SU-DHL-6 (cell line): ENCODE results near the gene XYLT1.

Experiments used
- H2AFZ ChIP-seq: fragments of 200-600 bp; sonication (generic); 2 replicates; pipeline ENCODE4 v1.6.1; 2014; ENCODE audit warnings: low read depth, mild to moderate bottlenecking, moderate library complexity, mixed read lengths, antibody characterized with exemption, low read length; ENCODE audit not compliant: severe bottlenecking
- H3F3A ChIP-seq: fragments of 200-600 bp; shearing (Covaris generic); 2 replicates; pipeline ENCODE4 v1.6.0; 2016; ENCODE audit warnings: antibody characterized with exemption, mild to moderate bottlenecking; ENCODE audit not compliant: insufficient read depth
- H3K27ac ChIP-seq: fragments of 200-600 bp; sonication (generic); 2 replicates; pipeline ENCODE4 v1.5.1; 2016; ENCODE audit warnings: low read depth, mild to moderate bottlenecking, low read length, moderate library complexity, mixed read lengths
- H3K27me3 ChIP-seq: fragments of 200-600 bp; sonication (generic), shearing (Covaris generic); 2 replicates; pipeline ENCODE4 v1.6.0; 2014; ENCODE audit warnings: mild to moderate bottlenecking, low read length
- H3K36me3 ChIP-seq: fragments of 200-600 bp; sonication (generic); 2 replicates; pipeline ENCODE4 v1.6.1; 2014; ENCODE audit warnings: mild to moderate bottlenecking, low read length, mixed read lengths
- H3K4me2 ChIP-seq: fragments of 300-600, 200-600 bp; shearing (Covaris generic), sonication (generic); 2 replicates; pipeline ENCODE4 v1.6.0; 2014; ENCODE audit warnings: low read length, low read depth, mild to moderate bottlenecking; ENCODE audit not compliant: poor library complexity, severe bottlenecking
- H3K4me3 ChIP-seq: fragments of 200-600 bp; sonication (generic); 2 replicates; pipeline ENCODE4 v1.5.1; 2014; ENCODE audit warnings: antibody characterized with exemption, low read length, mild to moderate bottlenecking, mixed read lengths; ENCODE audit not compliant: insufficient read depth, poor library complexity, severe bottlenecking
- H3K79me2 ChIP-seq: fragments of 200-600 bp; sonication (generic); 2 replicates; pipeline ENCODE4 v1.6.1; 2014; ENCODE audit warnings: mild to moderate bottlenecking, low read length, moderate library complexity; ENCODE audit not compliant: insufficient read depth
- H3K9ac ChIP-seq: fragments of 200-600 bp; sonication (generic); 2 replicates; pipeline ENCODE4 v1.7.0; 2014; ENCODE audit warnings: mild to moderate bottlenecking, low read length
- H3K9me2 ChIP-seq: fragments of 200-600 bp; sonication (generic); replicated peaks from 2 replicates; pipeline ENCODE4 v1.6.1; 2014; ENCODE audit warnings: low read length; ENCODE audit not compliant: insufficient read depth
- H3K9me3 ChIP-seq: fragments of 200-600 bp; sonication (generic); 2 replicates; pipeline ENCODE4 v1.6.1; 2014; ENCODE audit warnings: low read length, mixed read lengths; ENCODE audit not compliant: insufficient read depth
- H4K20me1 ChIP-seq: fragments of 200-600 bp; sonication (generic); 2 replicates; pipeline ENCODE4 v1.6.1; 2014; ENCODE audit warnings: low read depth, mild to moderate bottlenecking, antibody characterized with exemption, low read length, moderate library complexity, mixed read lengths
- CTCF ChIP-seq: fragments of 200-600 bp; sonication (generic); IDR thresholded peaks from one replicate; pipeline ENCODE4 v1.5.1; 2017; ENCODE audit warnings: antibody characterized with exemption, mild to moderate bottlenecking, low read length, moderate library complexity; ENCODE audit not compliant: insufficient read depth, poor library complexity, severe bottlenecking
- EZH2phosphoT487 ChIP-seq: fragments of 200-600 bp; sonication (generic), shearing (Covaris generic); conservative IDR thresholded peaks from 2 replicates; pipeline ENCODE4 v1.6.1; 2018; ENCODE audit warnings: mild to moderate bottlenecking, antibody characterized with exemption, low read length, moderate library complexity, mixed read lengths

Gene XYLT1

GRCh38 chr16:17298238-17298637 is 172.5 kb downstream of the XYLT1 start:
- Histone ChIP-seq H4K20me1 (no peaks in the 10 kb centered on the region), H3K27ac (no peak overlapping the region), H3K79me2 (peaks cover 4% of the 10 kb centered on the region; the same call in 1 of the 2 replicates), H3F3A (peaks cover 20% of the 10 kb centered on the region), H3K9me2 (no peaks in the 10 kb centered on the region), H3K4me3 (no peak overlapping the region), H3K27me3 (no peaks in the 10 kb centered on the region), H3K9me3 (no peaks in the 10 kb centered on the region), H2AFZ (no peak overlapping the region), H3K9ac (no peak overlapping the region), H3K4me2 (no peak overlapping the region), H3K36me3 (no peaks in the 10 kb centered on the region)
- TF ChIP-seq CTCF (no peak), EZH2phosphoT487 (no peak)

- Histone ChIP-seq H3K79me2 (peaks cover 4% of the 10 kb centered on the region; the same call in 1 of the 2 replicates), H3K4me2 (no peak overlapping the region), H3K36me3 (no peaks in the 10 kb centered on the region), H3K27me3 (no peaks in the 10 kb centered on the region), H3K9me3 (no peaks in the 10 kb centered on the region), H2AFZ (no peak overlapping the region), H3K9ac (no peak overlapping the region), H3K27ac (no peak overlapping the region), H4K20me1 (peaks cover 2% of the 10 kb centered on the region; the same call in 1 of the 2 replicates), H3F3A (peaks cover 7% of the 10 kb centered on the region), H3K9me2 (no peaks in the 10 kb centered on the region), H3K4me3 (no peak overlapping the region)
- TF ChIP-seq CTCF: no peak
- no peak for TF ChIP-seq EZH2phosphoT487
Observed at GRCh38 chr16:17296431-17296830, 174.3 kb downstream of the XYLT1 start.

GRCh38 chr16:17295948-17296347 is 174.8 kb downstream of the XYLT1 start:
- H3K36me3 ChIP-seq: no peaks in the 10 kb centered on the region
- no peak overlapping the region for H3K27ac ChIP-seq
- H3K9me3 ChIP-seq: no peaks in the 10 kb centered on the region
- H3K9me2 ChIP-seq: no peaks in the 10 kb centered on the region
- no peak overlapping the region for H3K4me3 ChIP-seq
- H4K20me1 ChIP-seq: peaks cover 4% of the 10 kb centered on the region; the same call in 1 of the 2 replicates
- no peak overlapping the region for H3K4me2 ChIP-seq
- H3K79me2 ChIP-seq: peaks cover 4% of the 10 kb centered on the region; the same call in 1 of the 2 replicates
- H3F3A ChIP-seq: peaks cover 3% of the 10 kb centered on the region
- no peaks in the 10 kb centered on the region for H3K27me3 ChIP-seq
- TF ChIP-seq EZH2phosphoT487 (no peak), CTCF (no peak)
- H3K9ac ChIP-seq: no peak overlapping the region
- H2AFZ ChIP-seq: no peak overlapping the region

GRCh38 chr16:17294856-17295255 is 175.9 kb downstream of the XYLT1 start:
- Histone ChIP-seq H3F3A (no peaks in the 10 kb centered on the region), H3K4me3 (no peak overlapping the region), H3K9ac (no peak overlapping the region), H3K27ac (no peak overlapping the region), H4K20me1 (peaks cover 4% of the 10 kb centered on the region; the same call in 1 of the 2 replicates), H3K79me2 (peaks cover 4% of the 10 kb centered on the region; the same call in 1 of the 2 replicates), H3K4me2 (no peak overlapping the region), H2AFZ (no peak overlapping the region), H3K27me3 (no peaks in the 10 kb centered on the region), H3K9me3 (no peaks in the 10 kb centered on the region), H3K9me2 (no peaks in the 10 kb centered on the region), H3K36me3 (no peaks in the 10 kb centered on the region)
- TF ChIP-seq CTCF: no peak
- no peak for TF ChIP-seq EZH2phosphoT487
